HL-60 (cell line): ENCODE results near the gene LCNL1.
"Not testable (repeated sequence)": the region's sequence is repeated elsewhere in the genome, so short reads cannot be mapped to it uniquely, and the experiment has no call there.

ENCODE experiments used
- DNase-seq, 2 experiments: peaks; one replicate each; pipeline ENCODE4 v3.0.0-alpha.2; 2010 to 2020; ENCODE audit warnings: low read depth in 1 of 2, low spot score in 1 of 2
- H3K27ac ChIP-seq: fragments of 250-450 bp; sonication (Bioruptor Pico); replicated peaks from 2 replicates; pipeline ENCODE4 v1.5.1; 2020; ENCODE audit warnings: mild to moderate bottlenecking, moderate library complexity
- H3K27me3 ChIP-seq: fragments of 250-450 bp; sonication (Bioruptor Pico); 2 replicates; pipeline ENCODE4 v1.5.1; 2021; ENCODE audit warnings: mild to moderate bottlenecking, moderate library complexity; ENCODE audit not compliant: insufficient read depth, poor library complexity, severe bottlenecking
- H3K4me3 ChIP-seq: replicated peaks from 2 replicates; pipeline ENCODE4 v1.5.1; 2011; ENCODE audit warnings: mild to moderate bottlenecking, control low read depth, low read length; ENCODE audit not compliant: insufficient read depth
- CTCF ChIP-seq: IDR thresholded peaks from one replicate; pipeline ENCODE4 v1.5.1; 2011; ENCODE audit warnings: low read length, control low read depth, inconsistent platforms; ENCODE audit not compliant: insufficient read depth
- GABPA ChIP-seq: IDR thresholded peaks from 2 replicates; pipeline ENCODE4 v1.6.1; 2012; ENCODE audit warnings: low read depth
- POLR2AphosphoS5 ChIP-seq: IDR thresholded peaks from 2 replicates; pipeline ENCODE4 v1.6.1; 2012; ENCODE audit warnings: low read depth
- REST ChIP-seq: IDR thresholded peaks from 2 replicates; pipeline ENCODE4 v1.6.1; 2012; ENCODE audit warnings: low read depth; ENCODE audit not compliant: insufficient replicate concordance
- SPI1 ChIP-seq: IDR thresholded peaks from 2 replicates; pipeline ENCODE4 v1.6.1; 2012; ENCODE audit warnings: low read depth, mild to moderate bottlenecking, borderline replicate concordance

LCNL1 gene

DNA sequence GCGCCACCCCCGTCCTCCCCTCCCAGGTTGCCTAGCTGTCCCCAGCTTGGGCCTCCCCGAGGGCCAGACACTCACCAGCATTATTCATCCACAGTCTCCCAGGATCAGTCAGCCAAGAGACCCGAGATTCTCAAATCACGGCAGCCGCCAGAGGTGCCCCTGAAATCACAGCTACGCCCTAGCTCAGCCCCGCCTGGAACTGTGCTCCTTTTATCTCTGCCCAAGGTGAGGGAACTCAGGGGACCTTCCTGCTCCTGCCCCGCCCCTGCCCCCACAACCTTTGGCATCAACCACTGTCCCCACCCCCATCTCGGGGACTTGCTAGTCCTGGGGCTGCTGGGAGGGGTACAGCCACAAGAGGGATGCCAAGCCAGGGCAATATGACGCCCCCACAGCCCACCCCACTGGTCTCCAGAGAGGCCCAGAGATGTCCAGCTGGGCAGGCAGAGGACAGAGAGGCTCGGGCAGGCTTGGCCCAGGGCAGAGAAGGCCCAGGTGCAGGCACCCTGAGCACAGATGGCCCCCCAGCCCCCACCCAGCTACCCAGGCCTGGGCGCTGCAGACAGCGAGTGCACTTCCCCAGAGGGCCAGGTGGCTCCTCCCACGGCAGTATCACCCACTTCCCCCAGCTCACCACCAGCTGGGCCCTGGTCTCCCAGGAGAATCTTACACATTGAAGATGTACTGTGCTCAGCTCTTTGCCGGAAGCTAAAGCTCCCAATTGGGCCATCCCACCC is 49.3 kb downstream of the LCNL1 start, which contains the start of gene FUT7:
Gene FUT7, minus strand, starts transcription at position 185 of the 737 bp plus-strand sequence. Its CDS starts 97 bp downstream, at position 88.
- DNase-seq, result peak; percentile 74 to 91
- H3K4me3 ChIP-seq, result peak within 1 kb of the TSS; percentile 88
- TF ChIP-seq GABPA (no peak), SPI1 (peak; percentile 96), REST (no peak), CTCF (no peak), POLR2AphosphoS5 (peak; percentile 88)
- H3K27ac ChIP-seq, result peak within 1 kb of the TSS; percentile 98
- no peaks in the 10 kb centered on the region for H3K27me3 ChIP-seq

DNA sequence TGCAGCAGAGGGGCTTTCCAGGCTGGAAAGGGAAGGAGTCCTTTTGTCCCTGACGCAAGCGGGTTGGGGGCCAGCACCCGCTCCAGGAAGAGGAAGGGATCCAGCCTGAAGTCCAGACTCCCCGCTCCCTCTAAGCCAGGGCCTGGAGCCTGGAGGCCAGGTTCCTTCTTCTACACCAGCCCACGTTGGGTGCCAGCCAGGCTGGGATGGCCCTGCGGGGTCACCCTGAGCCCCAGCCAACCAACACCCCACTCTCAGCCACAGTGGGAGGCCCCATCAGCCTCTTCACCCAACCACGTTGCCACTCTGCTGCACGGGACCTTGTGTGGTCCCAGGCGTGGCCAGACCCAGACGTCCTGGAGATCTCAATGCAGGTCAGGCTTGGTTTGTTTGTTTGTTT is 50.1 kb downstream of the LCNL1 start:
- DNase-seq, result peak; percentile 97 to 98
- Histone ChIP-seq H3K27ac (peak overlapping the region; percentile 98), H3K4me3 (peak overlapping the region; percentile 88), H3K27me3 (no peaks in the 10 kb centered on the region)
- TF ChIP-seq SPI1 (no peak), GABPA (no peak), REST (no peak), POLR2AphosphoS5 (peak; percentile 48), CTCF (no peak)

DNA sequence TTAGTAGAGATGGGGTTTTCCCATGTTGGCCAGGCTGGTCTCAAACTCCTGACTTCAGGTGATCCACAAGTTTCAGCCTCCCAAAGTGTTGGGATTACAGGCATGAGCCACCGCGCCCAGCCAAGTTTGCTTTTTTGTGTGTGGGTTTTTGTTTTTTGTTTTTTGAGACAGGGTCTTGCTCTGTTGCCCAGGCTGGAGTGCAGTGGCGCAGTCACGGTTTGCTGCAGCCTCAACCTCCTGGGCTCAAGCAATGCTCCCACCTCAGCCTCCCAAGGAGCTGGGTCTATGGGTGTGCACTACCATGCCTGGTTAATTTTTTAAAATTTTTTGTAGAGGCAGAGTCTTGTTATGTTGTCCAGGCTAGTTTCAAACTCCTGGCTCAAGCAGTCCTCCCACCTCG is 50.7 kb downstream of the LCNL1 start:
- not testable (repeated sequence) for DNase-seq, H3K27me3 ChIP-seq
- peak overlapping the region; percentile 98 for H3K27ac ChIP-seq
- peak overlapping the region; percentile 88 for H3K4me3 ChIP-seq

DNA sequence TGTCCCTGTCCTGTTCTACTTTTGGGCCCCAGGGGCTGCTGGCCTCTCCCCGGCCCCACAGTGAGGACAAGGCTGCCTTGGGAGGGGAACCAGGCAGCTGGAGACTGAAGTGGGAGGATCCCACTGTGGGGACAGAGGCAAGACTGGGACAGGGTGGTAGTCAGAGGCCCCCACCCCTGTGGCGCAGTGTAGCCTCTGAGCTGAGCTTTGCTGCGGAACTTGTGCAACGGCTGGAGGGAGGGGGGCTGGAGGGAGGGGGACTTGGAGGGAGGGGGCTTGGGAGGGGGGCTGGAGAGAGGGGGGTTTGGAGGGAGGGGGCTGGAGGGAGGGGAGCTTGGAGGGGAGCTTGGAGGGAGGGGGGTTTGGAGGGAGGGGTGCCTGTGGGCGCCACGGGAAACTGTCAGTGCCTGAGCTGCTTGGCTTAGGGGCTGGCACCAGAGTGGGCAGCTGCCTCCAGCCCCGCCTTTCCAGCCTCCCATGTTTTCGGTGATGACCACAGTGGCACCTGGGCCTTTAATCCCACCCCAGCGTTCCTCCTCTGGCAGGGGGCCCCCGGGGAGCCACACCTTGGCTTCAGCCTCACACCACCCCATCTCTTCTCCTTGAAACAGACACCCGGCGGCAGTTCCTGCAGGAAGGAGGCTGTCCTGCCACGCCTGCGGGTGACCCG is 51.4 kb downstream of the LCNL1 start:
- no peak; the same call in 1 of the 2 replicates for TF ChIP-seq SPI1
- peak; percentile 37 for TF ChIP-seq POLR2AphosphoS5
- no peaks in the 10 kb centered on the region for H3K27me3 ChIP-seq
- peak overlapping the region; percentile 98 for H3K27ac ChIP-seq
- peak overlapping the region; percentile 88 for H3K4me3 ChIP-seq
- DNase-seq, result peak; percentile 95
